ENCODE data around the gene ERGIC1. TPM values are rescaled to one million over a fixed set of nuclear protein-coding genes. Genes with fewer than 3 reads are reported as not detected.

The ERGIC1 gene
- total and polyA plus RNA-seq, 2 of the 13 experiments (the other 11 are each of a cell fraction or from before 2014, with no cell fraction given): 78.5 to 184 TPM

DNA sequence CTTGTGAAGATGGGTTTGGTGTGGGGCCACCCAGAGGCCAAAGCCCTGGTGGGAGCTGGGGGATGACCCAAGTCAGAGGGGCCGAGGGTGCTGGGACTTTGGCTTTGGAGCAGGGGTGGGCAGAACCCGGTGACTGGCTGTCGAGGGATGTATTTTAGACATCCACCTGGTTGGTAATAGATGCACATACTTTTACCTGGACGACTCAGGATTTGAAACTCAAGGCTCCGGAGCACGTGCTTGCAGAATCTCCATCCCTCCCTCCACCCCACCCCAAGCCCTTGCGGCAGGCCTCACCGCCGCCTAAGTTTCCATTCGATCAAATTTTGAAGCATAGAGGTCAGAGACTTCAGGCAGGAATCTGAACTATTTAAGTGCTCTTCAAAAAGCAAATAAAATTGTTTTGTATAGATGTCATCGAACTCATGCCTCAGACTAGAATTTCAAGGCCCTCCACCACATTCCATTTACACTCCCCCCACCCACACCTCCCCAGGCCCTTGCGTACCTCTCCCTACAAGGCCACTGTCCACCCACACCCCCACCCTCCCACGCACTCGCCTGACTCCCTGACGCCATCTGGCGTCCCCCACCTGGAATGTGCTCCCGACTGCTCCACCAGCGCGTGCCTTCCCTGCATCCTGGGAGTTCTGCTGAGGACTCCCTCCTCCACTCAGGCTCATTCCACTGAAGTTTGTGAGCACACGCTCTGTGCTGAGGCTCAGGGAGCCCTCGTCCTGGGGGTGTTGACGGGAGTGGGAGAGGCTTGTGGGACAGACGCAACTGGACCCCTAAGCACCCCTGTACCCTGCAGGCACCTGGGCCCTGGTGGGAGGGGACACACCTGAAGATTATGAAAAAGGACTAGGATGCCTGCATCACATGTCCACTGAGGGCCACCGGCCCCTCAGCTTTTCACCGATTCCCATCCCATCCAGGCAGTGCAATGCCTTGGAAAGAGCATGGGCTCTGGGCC lies 68.7 kb downstream of the ERGIC1 start (continued):
- TF ChIP-seq ZNF460 (CRISPR knock-in tag; IDR thresholded peaks at IDR 0.05; ENCODE audit: borderline replicate concordance) (no peak), ZNF552 (CRISPR knock-in tag; IDR thresholded peaks at IDR 0.05; ENCODE audit: borderline replicate concordance) (peak; percentile 67; the same call in 1 of the 2 replicates), NR3C1 (CRISPR knock-in tag; IDR thresholded peaks at IDR 0.05) (no peak), HIVEP1 (CRISPR knock-in tag; IDR thresholded peaks at IDR 0.05) (no peak; the same call in 1 of the 2 replicates), RFXAP (CRISPR knock-in tag; IDR thresholded peaks at IDR 0.05; ENCODE audit: borderline replicate concordance) (no peak), MEIS1 (CRISPR knock-in tag; IDR thresholded peaks at IDR 0.05; ENCODE audit: borderline replicate concordance) (no peak), TRAFD1 (CRISPR knock-in tag; IDR thresholded peaks at IDR 0.05; ENCODE audit: borderline replicate concordance) (0 out of 2 replicates have a peak, but pooled peaks have one; percentile 28), CHD4 (IDR thresholded peaks at IDR 0.05; ENCODE audit: borderline replicate concordance, low read length) (no peak), CAMTA2 (CRISPR knock-in tag; IDR thresholded peaks at IDR 0.05; ENCODE audit: borderline replicate concordance) (no peak), ZNF605 (CRISPR knock-in tag; IDR thresholded peaks at IDR 0.05) (no peak), EP300 (IDR thresholded peaks at IDR 0.05; ENCODE audit: low read depth in 2 of 2, low read length in 2 of 2) (peak in 1 of 2 experiments; percentile 78; a peak in 2 of 4 replicates), EP300 (CRISPR knock-in tag; IDR thresholded peaks at IDR 0.05; ENCODE audit: borderline replicate concordance) (peak; percentile 37; the same call in 1 of the 2 replicates), RAD21 (CRISPR knock-in tag; IDR thresholded peaks at IDR 0.05) (peak; percentile 80), GATA4 (IDR thresholded peaks at IDR 0.05; ENCODE audit: borderline replicate concordance, low read depth) (no peak), ZNF800 (CRISPR knock-in tag; IDR thresholded peaks at IDR 0.05) (0 out of 2 replicates have a peak, but pooled peaks have one; percentile 40), MIER3 (CRISPR knock-in tag; IDR thresholded peaks at IDR 0.05; ENCODE audit: borderline replicate concordance) (0 out of 2 replicates have a peak, but pooled peaks have one; percentile 15), JUN (CRISPR knock-in tag; IDR thresholded peaks at IDR 0.05) (0 out of 2 replicates have a peak, but pooled peaks have one; percentile 66), ZNF296 (CRISPR knock-in tag; conservative IDR thresholded peaks at IDR 0.05) (0 out of 2 replicates have a peak, but pooled peaks have one; percentile 28), ATF7-NPFF (CRISPR knock-in tag; IDR thresholded peaks at IDR 0.05; ENCODE audit: low read depth) (0 out of 2 replicates have a peak, but pooled peaks have one; percentile 32), KAT2B (IDR thresholded peaks at IDR 0.05; ENCODE audit: borderline replicate concordance, low read depth, low read length) (no peak), U2AF1 (optimal IDR thresholded peaks at IDR 0.05; ENCODE audit: low read depth, low read length) (no peak)
- TF ChIP-seq, protein P1, sequence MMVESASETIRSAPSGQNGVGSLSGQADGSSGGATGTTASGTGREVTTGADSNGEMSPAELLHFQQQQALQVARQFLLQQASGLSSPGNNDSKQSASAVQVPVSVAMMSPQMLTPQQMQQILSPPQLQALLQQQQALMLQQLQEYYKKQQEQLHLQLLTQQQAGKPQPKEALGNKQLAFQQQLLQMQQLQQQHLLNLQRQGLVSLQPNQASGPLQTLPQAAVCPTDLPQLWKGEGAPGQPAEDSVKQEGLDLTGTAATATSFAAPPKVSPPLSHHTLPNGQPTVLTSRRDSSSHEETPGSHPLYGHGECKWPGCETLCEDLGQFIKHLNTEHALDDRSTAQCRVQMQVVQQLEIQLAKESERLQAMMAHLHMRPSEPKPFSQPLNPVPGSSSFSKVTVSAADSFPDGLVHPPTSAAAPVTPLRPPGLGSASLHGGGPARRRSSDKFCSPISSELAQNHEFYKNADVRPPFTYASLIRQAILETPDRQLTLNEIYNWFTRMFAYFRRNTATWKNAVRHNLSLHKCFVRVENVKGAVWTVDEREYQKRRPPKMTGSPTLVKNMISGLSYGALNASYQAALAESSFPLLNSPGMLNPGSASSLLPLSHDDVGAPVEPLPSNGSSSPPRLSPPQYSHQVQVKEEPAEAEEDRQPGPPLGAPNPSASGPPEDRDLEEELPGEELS (CRISPR knock-in tag; IDR thresholded peaks at IDR 0.05): peak; percentile 55; the same call in 1 of the 2 replicates
